Suprapubic skin (tissue), 4 donors: Measurements from ENCODE around the gene GNB2.

Experiments
- CTCF ChIP-seq, 2 donors: fragments of 200-600 bp in 1 of 2; fragments of 450-650 bp in 1 of 2; sonication (generic) in 1 of 2; IDR thresholded peaks; one replicate each; pipeline ENCODE4 v1.5.1; 2016 to 2019; ENCODE audit warnings: antibody characterized with exemption in 2 of 2, mild to moderate bottlenecking in 1 of 2, moderate library complexity in 1 of 2
- POLR2A ChIP-seq, 2 donors: fragments of 450-650 bp; IDR thresholded peaks; one replicate each; pipeline ENCODE4 v1.6.1; 2017; ENCODE audit warnings: antibody characterized with exemption in 2 of 2, mild to moderate bottlenecking in 2 of 2, moderate library complexity in 2 of 2
- POLR2AphosphoS5 ChIP-seq, 3 donors: sonication (generic); formaldehyde crosslinking; IDR thresholded peaks; one replicate each; pipeline ENCODE4 v1.6.1; 2017; ENCODE audit warnings: antibody characterized with exemption in 3 of 3

GRCh38 chr7:100706672-100707311 lies 33.3 kb downstream of the GNB2 start:
- TF ChIP-seq CTCF (IDR thresholded peaks at IDR 0.05): no peak
- no peak for TF ChIP-seq POLR2AphosphoS5 (IDR thresholded peaks at IDR 0.05)
- no peak for TF ChIP-seq POLR2A (IDR thresholded peaks at IDR 0.05)
